Suprapubic skin (tissue), 4 donors: ENCODE results near the gene UBXN11. TPM values are rescaled to one million over a fixed set of nuclear protein-coding genes. Genes with fewer than 3 reads are reported as not detected.

ENCODE experiments used
- DNase-seq, 2 donors: peaks; one replicate each; pipeline ENCODE4 v3.0.0-alpha.2; 2019; ENCODE audit warnings: low spot score in 2 of 2
- H3K27ac ChIP-seq: fragments of 200-600 bp; sonication (generic); one replicate; pipeline ENCODE4 v1.5.1; 2019
- H3K27me3 ChIP-seq: fragments of 200-600 bp; sonication (generic); one replicate; pipeline ENCODE4 v1.5.1; 2019
- H3K36me3 ChIP-seq: fragments of 200-600 bp; sonication (generic); one replicate; pipeline ENCODE4 v1.5.1; 2019
- H3K4me1 ChIP-seq: fragments of 200-600 bp; sonication (generic); one replicate; pipeline ENCODE4 v1.5.1; 2019
- H3K4me3 ChIP-seq: fragments of 200-600 bp; sonication (generic); one replicate; pipeline ENCODE4 v1.5.1; 2019; ENCODE audit warnings: mild to moderate bottlenecking
- H3K9me3 ChIP-seq: fragments of 200-600 bp; sonication (generic); one replicate; pipeline ENCODE4 v1.5.1; 2019
- CTCF ChIP-seq, 2 donors: fragments of 200-600 bp in 1 of 2; fragments of 450-650 bp in 1 of 2; sonication (generic) in 1 of 2; IDR thresholded peaks; one replicate each; pipeline ENCODE4 v1.5.1; 2016 to 2019; ENCODE audit warnings: antibody characterized with exemption in 2 of 2, mild to moderate bottlenecking in 1 of 2, moderate library complexity in 1 of 2
- EP300 ChIP-seq: sonication (generic); formaldehyde crosslinking; IDR thresholded peaks from one replicate; pipeline ENCODE4 v1.6.1; 2017; ENCODE audit warnings: antibody characterized with exemption
- POLR2A ChIP-seq, 2 donors: fragments of 450-650 bp; IDR thresholded peaks; one replicate each; pipeline ENCODE4 v1.6.1; 2017; ENCODE audit warnings: antibody characterized with exemption in 2 of 2, mild to moderate bottlenecking in 2 of 2, moderate library complexity in 2 of 2
- POLR2AphosphoS5 ChIP-seq, 3 donors: sonication (generic); formaldehyde crosslinking; IDR thresholded peaks; one replicate each; pipeline ENCODE4 v1.6.1; 2017; ENCODE audit warnings: antibody characterized with exemption in 3 of 3
- WGBS: methylation state at CpG from one replicate; pipeline ENCODE4 v1.1.5; 2018; 5-methylcytosine and 5-hydroxymethylcytosine counted together
- total RNA-seq, 4 donors: library from RNA; depleted of rRNA; stranded (reverse); fragments of >200 nt; gene quantifications; one replicate each; pipeline ENCODE4 v1.1.0, GENCODE V29; 2016

The UBXN11 gene
- total RNA-seq, 4 donors from 2014 or later, result 3.2 to 19.1 (median 9.1) TPM

- H3K27ac ChIP-seq, result no peak overlapping the region
- peaks cover 9% of the 10 kb centered on the region for H3K36me3 ChIP-seq
- no peak for DNase-seq
- peaks cover 12% of the 10 kb centered on the region for H3K4me1 ChIP-seq
- no peaks in the 10 kb centered on the region for H3K9me3 ChIP-seq
- H3K27me3 ChIP-seq, result no peaks in the 10 kb centered on the region
- H3K4me3 ChIP-seq, result no peak overlapping the region
- TF ChIP-seq POLR2A (IDR thresholded peaks at IDR 0.05) (no peak), CTCF (IDR thresholded peaks at IDR 0.05) (no peak), POLR2AphosphoS5 (IDR thresholded peaks at IDR 0.05) (no peak), EP300 (no peak)
- WGBS, result 41% methylated on average over 3 of the region's 10 CpGs
Observed at GRCh38 chr1:26322042-26322331, 15.6 kb upstream of the UBXN11 start.

- WGBS, result 12% methylated on average over 16 of the region's 16 CpGs
- no peak overlapping the region for H3K4me3 ChIP-seq
- peak; percentile 97 for DNase-seq
- H3K4me1 ChIP-seq, result peaks cover 12% of the 10 kb centered on the region
- H3K9me3 ChIP-seq, result no peaks in the 10 kb centered on the region
- peaks cover 9% of the 10 kb centered on the region for H3K36me3 ChIP-seq
- TF ChIP-seq POLR2AphosphoS5 (IDR thresholded peaks at IDR 0.05) (peak in 1 of 3 donors; percentile 55), CTCF (IDR thresholded peaks at IDR 0.05) (peak; percentile 82 to 94), POLR2A (IDR thresholded peaks at IDR 0.05) (no peak), EP300 (no peak)
- H3K27ac ChIP-seq, result no peak overlapping the region
- H3K27me3 ChIP-seq, result no peaks in the 10 kb centered on the region
Observed at GRCh38 chr1:26321315-26322041, 15.0 kb upstream of the UBXN11 start.

- Histone ChIP-seq H3K36me3 (peaks cover 9% of the 10 kb centered on the region), H3K27me3 (no peaks in the 10 kb centered on the region), H3K27ac (no peak overlapping the region), H3K9me3 (no peaks in the 10 kb centered on the region), H3K4me1 (peaks cover 12% of the 10 kb centered on the region), H3K4me3 (no peak overlapping the region)
- 20% methylated on average over 1 of the region's 2 CpGs for WGBS
- TF ChIP-seq POLR2AphosphoS5 (IDR thresholded peaks at IDR 0.05), result no peak
- no peak for TF ChIP-seq POLR2A (IDR thresholded peaks at IDR 0.05)
- TF ChIP-seq CTCF (IDR thresholded peaks at IDR 0.05), result no peak
- no peak for TF ChIP-seq EP300
- no peak for DNase-seq
Observed at GRCh38 chr1:26320896-26321295, 14.5 kb upstream of the UBXN11 start.

GRCh38 chr1:26318338-26319064, 12.1 kb upstream of the UBXN11 start:
- Histone ChIP-seq H3K4me1 (peaks cover 15% of the 10 kb centered on the region), H3K4me3 (peak overlapping the region; percentile 0), H3K27ac (no peak overlapping the region), H3K9me3 (no peaks in the 10 kb centered on the region), H3K36me3 (peaks cover 3% of the 10 kb centered on the region), H3K27me3 (no peaks in the 10 kb centered on the region)
- no peak for DNase-seq
- WGBS, result 73% methylated on average over 7 of the region's 9 CpGs
- TF ChIP-seq CTCF (IDR thresholded peaks at IDR 0.05) (no peak), POLR2A (IDR thresholded peaks at IDR 0.05) (no peak), POLR2AphosphoS5 (IDR thresholded peaks at IDR 0.05) (no peak), EP300 (no peak)

- H3K36me3 ChIP-seq, result no peaks in the 10 kb centered on the region
- TF ChIP-seq POLR2AphosphoS5 (IDR thresholded peaks at IDR 0.05) (no peak), EP300 (no peak), POLR2A (IDR thresholded peaks at IDR 0.05) (no peak), CTCF (IDR thresholded peaks at IDR 0.05) (no peak)
- H3K4me3 ChIP-seq, result peak within 1 kb of the TSS; percentile 0
- H3K4me1 ChIP-seq, result peaks cover 15% of the 10 kb centered on the region
- no peaks in the 10 kb centered on the region for H3K9me3 ChIP-seq
- WGBS, result 76% methylated on average over 12 of the region's 12 CpGs
- no peak within 1 kb of the TSS for H3K27ac ChIP-seq
- DNase-seq, result no peak
- no peaks in the 10 kb centered on the region for H3K27me3 ChIP-seq
Observed at GRCh38 chr1:26317612-26318337, 11.3 kb upstream of the UBXN11 start, which contains the start of gene CD52. CD52 (plus strand) TSS chr1:26317958; CDS start chr1:26318018, 60 bp downstream.
